Caki2 (cell line): Measurements from ENCODE around the gene AMH. TPM values are rescaled to one million over a fixed set of nuclear protein-coding genes. Genes with fewer than 3 reads are reported as not detected.

Experiments
- DNase-seq: peaks from one replicate; pipeline ENCODE4 v3.0.0-alpha.2; 2015; ENCODE audit warnings: low read depth
- in situ Hi-C: cut with HindIII; loops from 2 replicates; pipeline ENCODE4 v1.10.0; 2016; ENCODE audit warnings: low sequenced_read_pairs, low pct_unique_long_range_greater_than_20kb, mixed read lengths
- total RNA-seq: library from RNA; depleted of rRNA; stranded (reverse); fragments of >200 nt; shearing (Covaris generic); gene quantifications from 2 replicates; pipeline ENCODE4 v1.2.3, GENCODE V29; 2014; ENCODE audit warnings: low replicate concordance

Gene AMH
- total RNA-seq, 1 experiment from 2014 or later = 3.0 TPM

DNA sequence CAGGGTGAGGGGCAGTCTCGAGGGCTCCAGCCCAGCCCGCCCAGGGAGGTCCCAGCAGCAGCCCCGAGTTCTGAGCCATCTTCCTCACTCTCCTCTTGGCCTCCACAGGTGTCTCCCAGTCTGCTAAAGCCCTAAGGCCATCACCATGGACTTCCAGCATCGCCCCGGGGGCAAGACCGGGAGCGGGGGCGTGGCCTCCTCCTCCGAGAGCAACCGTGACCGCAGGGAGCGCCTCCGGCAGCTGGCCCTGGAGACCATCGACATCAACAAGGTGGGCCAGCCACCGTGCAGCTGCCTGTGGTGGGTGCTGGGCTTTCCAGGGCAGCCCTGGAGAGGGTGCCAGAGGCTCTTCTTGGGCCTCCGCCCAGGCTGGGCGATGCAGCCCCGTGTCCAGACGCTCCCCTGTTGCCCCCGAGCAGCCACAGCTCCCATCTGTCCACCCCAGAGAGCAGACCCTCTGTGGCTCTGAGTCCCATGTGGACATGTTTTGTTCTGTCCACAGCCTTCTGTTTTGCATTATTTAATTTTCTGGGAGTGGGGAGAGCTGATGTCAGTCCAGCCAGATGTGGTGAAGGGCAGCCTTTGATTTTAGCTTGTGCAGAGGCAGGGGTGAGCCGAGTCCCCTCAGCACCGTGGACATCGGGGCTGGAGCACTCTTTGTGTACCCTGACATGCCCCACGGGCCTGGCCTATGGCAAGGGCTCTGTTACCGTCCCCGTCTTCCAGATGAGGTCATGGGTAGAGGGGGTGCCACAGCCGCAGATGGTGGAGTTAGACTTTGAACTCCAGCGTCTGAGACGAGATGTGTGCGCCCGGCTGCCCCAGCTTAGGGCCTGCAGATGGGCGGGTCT is 5.6 kb upstream of the AMH start:
- in situ Hi-C loops = no loop called here
- no peak for DNase-seq

DNA sequence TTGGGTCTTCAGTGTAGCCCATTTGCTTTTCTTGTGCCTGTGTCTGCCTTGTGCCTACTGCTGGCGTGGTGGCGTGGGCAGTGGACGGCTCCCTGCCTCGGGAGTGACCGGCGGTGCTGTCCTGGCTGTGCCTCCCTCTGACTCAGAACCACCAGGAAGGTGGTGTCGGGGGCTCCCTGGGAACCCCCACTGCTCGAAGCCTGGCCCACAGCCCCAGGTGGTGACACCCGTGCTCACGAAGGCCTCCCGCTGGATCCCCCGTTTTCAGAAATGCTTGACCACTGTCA is 5.1 kb upstream of the AMH start:
- DNase-seq = no peak
- in situ Hi-C loops = no loop called here

DNA sequence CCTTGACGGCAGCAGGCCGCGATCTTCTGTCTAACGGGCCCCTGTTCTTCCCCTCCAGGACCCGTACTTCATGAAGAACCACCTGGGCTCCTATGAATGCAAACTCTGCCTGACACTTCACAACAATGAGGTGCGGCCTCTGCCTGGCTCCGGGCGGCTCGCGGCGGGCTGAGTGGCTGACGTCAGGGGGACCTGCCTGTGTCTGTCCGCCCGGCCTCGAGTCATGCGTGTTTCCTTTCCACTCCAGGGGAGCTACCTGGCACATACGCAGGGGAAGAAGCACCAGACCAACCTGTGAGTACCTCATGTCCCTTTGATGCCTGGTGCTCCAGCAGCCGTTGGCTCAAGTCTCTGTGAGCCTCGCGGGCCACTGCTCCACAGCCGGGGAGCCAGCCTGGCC is 4.6 kb upstream of the AMH start:
- DNase-seq = no peak
- in situ Hi-C loops = no loop called here

DNA sequence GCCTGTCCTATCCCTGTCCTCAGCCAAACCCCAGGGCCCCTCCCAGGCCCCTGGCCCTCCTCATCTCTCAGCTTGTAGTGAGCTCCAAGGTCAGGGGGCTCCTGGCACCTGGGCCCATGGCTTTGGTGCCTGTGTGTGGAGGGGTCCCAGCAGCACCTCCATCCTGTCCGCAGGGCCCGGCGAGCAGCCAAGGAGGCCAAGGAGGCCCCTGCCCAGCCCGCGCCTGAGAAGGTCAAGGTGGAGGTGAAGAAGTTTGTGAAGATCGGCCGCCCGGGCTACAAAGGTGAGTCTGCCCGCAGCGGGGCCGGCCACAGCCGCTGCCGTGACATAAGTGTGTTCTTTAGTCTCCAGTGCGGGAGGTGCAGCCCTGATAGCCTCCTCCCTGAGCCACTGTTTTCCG is 3.9 kb upstream of the AMH start:
- in situ Hi-C loops = no loop called here
- no peak for DNase-seq

DNA sequence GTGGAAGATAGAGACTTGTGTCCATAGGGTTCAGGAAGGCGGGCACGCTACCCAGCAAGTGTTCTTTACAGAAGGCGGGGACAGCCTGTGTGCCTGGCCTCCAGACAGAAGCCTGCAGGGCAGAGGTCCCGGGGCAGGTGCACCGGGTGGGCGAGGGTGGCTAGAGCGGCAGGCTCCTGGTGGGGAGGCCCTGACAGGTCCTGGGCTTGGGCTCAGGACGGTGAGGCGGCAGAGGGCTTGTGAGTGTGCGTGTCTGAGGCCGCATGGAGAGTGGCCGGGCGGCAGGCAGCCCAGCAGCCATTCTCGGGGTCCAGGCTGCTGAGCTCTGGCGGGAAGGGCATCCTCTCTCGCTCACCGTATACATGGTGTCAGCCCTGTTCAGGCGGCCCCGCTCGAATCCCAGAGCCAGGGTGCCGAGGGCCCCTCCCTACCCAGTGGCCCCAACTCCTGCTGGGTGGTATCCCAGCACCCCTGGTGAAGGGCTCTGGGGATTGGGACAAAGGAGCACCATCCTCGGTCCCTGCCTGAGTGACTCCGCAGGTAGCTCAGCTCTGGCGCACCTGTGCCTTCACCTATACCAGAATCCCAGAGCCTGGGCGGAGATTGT is 3.0 kb upstream of the AMH start:
- in situ Hi-C loops = no loop called here
- no peak for DNase-seq

DNA sequence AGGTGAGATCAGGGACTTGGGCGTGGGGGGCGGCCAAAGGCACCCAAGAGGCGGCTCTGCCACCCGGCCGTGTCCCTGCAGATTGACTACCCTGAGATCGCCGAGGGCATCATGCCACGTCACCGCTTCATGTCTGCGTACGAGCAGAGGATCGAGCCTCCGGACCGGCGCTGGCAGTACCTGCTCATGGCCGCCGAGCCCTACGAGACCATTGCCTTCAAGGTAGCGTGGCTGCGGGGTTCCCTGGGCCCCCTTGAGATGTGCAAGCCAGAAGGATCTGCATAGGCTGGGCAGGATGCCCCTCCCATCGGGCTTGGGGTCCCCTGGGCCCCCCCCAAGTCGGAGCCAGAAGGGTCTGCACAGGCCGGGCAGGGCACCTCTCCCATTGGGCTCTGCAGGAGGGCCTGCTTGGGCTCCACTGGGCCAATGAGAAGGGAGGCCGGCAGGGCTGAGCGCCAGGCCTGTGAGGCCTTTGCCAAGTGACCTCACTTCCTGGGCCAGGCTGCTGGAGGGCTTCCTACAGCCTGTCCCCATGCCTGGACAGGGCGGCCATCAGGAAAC is 2.2 kb upstream of the AMH start:
- in situ Hi-C loops = no loop called here
- DNase-seq = no peak

DNA sequence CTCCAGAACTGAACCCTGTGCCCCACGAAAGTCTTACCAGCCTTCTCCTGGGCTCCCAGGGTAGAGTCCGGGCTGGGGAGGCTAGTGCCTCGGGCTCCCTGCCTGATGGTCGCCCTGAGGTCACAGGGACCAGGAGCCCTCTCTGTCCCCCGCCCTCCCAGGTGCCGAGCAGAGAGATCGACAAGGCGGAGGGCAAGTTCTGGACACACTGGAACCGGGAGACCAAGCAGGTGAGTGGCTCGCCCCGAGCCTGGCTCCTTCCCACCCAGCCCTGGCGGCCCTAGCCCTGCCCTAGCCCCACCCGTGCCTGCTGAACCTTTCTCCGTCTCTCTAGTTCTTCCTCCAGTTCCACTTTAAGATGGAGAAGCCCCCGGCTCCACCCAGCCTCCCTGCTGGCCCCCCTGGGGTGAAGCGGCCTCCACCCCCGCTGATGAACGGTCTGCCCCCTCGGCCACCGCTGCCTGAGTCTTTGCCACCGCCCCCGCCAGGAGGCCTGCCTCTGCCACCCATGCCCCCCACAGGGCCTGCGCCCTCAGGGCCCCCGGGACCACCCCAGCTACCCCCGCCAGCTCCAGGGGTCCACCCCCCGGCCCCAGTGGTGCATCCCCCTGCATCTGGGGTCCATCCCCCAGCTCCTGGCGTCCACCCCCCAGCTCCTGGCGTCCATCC is 1.6 kb upstream of the AMH start:
- no peak for DNase-seq
- in situ Hi-C loops = no loop called here

DNA sequence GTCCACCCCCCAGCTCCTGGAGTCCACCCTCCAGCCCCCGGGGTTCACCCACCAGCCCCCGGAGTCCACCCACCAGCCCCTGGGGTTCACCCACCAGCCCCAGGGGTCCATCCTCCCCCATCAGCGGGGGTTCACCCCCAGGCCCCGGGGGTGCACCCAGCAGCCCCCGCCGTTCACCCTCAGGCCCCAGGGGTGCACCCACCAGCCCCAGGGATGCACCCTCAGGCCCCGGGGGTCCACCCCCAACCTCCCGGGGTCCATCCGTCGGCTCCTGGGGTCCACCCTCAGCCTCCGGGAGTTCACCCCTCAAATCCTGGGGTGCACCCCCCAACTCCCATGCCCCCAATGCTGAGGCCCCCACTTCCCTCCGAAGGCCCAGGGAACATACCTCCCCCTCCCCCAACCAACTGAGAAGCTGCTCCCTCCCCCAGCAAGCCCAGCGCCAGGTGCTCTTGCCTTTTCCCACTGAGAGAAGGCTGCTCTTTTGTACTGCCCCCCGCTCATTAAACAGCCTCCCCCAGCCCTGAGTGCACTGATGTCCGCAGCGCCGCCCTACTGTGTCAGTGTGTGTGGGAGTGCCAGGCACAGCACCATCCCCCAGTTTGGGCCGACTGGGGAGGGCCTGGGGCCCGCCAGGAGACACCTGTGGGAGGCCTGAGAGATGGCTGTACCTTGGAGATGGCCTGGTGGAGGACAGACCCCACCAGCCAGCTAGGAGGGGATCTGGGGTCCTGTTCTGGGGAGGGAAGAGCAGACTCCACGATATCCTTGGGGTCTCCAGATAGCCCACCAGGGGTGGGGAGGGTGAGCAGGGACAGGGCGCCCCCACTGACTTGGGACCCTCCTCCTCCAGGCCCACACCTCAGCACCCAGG is 750 bp upstream of the AMH start:
- DNase-seq = no peak
- in situ Hi-C loops = no loop called here

DNA sequence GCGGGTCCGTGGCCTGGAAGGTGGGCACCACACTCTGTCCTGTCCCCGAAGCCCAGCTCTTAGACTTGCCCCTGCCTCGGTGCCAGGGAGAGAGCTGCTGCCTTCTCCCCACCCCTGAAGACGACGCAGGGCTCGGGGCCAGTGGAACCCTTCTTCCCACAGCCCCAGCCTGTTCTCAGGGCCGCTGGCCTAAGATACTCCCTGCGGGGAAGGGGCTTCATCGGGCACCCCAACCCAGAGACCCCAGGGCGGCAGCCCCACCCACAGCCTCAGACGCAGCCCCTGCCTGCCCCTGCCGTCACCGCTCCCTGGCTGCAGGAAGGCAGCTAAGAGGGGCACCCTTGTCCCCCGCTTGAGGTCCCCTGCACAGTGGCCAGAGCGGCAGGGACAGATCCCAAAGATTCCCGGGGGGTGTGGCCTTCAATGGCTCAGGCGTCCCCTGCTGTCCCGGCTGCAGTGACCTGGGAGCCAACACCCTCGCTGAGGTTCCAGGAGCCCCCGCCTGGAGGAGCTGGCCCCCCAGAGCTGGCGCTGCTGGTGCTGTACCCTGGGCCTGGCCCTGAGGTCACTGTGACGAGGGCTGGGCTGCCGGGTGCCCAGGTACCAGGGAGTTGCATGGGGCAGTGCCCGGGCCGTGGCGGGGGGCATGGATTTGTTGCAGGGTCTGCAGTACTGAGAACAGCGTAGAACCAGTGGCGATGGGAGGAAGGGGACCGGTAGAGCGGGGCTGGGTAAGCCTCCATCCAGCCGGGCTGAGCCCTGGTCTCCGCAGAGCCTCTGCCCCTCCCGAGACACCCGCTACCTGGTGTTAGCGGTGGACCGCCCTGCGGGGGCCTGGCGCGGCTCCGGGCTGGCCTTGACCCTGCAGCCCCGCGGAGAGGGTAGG is 1.0 kb downstream of the AMH start:
- in situ Hi-C loops = no loop called here
- no peak for DNase-seq

DNA sequence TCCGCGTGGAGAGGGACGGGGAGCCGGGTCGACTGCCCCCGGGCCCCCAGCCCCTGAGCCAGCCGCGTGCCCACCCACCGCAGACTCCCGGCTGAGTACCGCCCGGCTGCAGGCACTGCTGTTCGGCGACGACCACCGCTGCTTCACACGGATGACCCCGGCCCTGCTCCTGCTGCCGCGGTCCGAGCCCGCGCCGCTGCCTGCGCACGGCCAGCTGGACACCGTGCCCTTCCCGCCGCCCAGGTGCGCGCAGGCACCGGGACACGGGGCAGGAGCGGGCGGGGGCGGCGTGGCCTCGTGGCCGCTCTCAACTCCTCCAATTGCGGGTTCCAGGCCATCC is 1.6 kb downstream of the AMH start:
- in situ Hi-C loops = no loop called here

DNA sequence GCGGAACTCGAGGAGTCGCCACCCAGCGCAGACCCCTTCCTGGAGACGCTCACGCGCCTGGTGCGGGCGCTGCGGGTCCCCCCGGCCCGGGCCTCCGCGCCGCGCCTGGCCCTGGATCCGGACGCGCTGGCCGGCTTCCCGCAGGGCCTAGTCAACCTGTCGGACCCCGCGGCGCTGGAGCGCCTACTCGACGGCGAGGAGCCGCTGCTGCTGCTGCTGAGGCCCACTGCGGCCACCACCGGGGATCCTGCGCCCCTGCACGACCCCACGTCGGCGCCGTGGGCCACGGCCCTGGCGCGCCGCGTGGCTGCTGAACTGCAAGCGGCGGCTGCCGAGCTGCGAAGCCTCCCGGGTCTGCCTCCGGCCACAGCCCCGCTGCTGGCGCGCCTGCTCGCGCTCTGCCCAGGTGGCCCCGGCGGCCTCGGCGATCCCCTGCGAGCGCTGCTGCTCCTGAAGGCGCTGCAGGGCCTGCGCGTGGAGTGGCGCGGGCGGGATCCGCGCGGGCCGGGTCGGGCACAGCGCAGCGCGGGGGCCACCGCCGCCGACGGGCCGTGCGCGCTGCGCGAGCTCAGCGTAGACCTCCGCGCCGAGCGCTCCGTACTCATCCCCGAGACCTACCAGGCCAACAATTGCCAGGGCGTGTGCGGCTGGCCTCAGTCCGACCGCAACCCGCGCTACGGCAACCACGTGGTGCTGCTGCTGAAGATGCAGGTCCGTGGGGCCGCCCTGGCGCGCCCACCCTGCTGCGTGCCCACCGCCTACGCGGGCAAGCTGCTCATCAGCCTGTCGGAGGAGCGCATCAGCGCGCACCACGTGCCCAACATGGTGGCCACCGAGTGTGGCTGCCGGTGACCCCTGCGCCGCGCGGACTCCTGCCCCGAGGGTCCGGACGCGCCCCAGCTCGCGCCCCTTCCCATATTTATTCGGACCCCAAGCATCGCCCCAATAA is 2.3 kb downstream of the AMH start:
- in situ Hi-C loops = no loop called here
- no peak for DNase-seq

More for the DNA sequence above, 1.6 kb downstream of the AMH start:
- DNase-seq = no peak

DNA sequence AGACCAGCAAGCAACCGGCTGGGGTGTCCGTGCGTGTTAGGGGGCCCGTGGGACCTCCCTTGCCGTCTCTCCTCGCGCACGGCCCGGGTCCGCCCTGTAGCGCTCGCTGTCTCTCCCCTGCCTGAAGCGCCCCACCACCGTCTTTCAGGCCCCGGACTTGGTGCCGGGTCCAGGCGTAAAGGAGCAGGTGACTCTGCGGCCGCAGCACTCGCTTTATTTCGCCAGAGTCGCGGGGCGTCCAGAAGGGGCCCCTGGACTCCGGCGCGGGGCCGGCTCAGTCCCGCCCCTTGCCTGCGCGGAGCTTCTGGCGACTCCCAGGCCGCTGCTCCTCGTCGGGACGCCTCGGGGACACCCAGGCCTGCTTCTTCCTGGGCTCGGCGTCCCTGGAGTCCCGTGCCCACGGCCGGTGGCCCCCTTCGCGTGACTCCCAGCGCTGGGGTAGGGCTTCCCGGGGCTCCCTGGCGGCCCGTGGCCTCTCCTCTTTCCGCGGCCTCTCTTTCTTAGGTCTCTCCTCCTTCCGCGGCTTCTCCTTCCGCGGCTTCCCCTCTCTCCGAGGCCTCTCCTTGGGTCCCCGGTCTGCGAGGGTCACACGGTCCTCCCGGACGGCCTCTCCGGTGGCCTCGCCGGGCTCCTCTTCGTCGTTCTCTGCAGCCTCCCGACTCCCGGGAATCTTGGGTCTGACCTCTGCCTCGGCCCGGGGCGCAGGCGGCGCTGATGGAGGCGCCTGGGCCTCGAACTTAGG is 3.1 kb downstream of the AMH start:
- in situ Hi-C loops = no loop called here
- no peak for DNase-seq

DNA sequence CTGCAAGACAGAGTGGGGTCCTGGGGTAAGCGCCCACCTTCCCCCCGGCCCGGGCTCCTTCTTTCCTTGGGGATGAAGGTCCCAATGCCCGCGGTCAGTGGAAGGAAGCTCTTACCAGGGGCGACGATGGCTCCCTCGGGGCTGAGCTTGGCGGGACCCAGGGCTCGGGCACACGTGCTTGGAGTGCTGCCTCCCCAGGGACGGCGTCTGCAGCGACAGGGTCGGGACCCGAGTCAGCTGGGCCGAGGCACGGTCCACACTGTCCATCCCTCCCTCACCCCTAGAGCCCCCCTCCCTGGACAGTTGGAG is 3.6 kb downstream of the AMH start:
- DNase-seq = no peak
- in situ Hi-C loops = no loop called here

DNA sequence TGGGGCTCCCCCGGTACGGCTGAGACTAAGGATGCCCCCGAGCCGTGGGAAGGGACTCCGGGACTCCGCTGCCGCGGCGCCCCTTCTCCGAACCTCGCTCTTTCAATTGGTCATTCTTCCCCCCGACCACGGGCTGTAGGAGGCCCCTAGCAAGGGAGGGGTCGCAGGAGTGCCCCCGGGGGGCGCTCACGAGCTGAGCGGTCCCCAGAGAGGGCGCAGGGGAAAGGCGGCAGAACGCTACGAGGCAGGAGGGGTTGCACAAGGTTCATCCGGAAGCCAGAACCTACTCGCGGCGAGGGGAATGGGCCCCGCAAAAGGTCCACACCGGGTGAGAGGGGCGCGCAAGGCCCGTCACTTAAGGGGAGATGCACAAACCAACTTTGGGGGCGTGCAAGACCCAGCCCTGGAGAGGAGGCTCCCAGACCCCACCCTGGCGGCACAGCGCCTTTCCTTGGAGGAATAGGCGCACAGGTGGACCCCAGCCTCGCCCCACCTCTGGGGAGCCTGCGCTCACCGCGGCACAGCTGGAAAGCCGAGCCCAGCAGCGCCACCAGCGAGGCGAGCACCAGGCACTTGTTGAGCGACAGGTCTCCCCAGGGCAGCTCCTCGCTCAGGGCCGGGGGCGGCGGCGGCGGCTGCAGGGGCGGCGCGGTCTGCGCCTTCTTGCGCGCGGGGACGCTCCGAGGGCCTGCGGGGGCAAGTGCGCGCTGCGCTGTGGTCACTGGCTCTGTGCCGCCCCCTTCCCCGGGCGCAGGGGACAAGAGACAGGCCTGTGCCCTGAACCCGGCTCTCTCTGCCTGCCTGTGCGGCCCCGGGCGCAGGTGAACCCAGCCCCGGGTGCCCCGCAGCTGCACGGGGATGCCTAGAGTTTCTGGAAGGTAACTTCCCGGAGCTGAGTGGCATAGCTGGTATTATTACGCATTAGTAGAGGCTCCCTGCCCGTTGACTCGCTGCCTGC is 4.3 kb downstream of the AMH start:
- no peak for DNase-seq
- in situ Hi-C loops = no loop called here
